HL-60 (cell line): ENCODE measurements around the gene AKNA.

ENCODE experiments used
- CTCF ChIP-seq: IDR thresholded peaks from one replicate; pipeline ENCODE4 v1.5.1; 2011; ENCODE audit warnings: low read length, control low read depth, inconsistent platforms; ENCODE audit not compliant: insufficient read depth
- GABPA ChIP-seq: IDR thresholded peaks from 2 replicates; pipeline ENCODE4 v1.6.1; 2012; ENCODE audit warnings: low read depth
- POLR2AphosphoS5 ChIP-seq: IDR thresholded peaks from 2 replicates; pipeline ENCODE4 v1.6.1; 2012; ENCODE audit warnings: low read depth
- REST ChIP-seq: IDR thresholded peaks from 2 replicates; pipeline ENCODE4 v1.6.1; 2012; ENCODE audit warnings: low read depth; ENCODE audit not compliant: insufficient replicate concordance
- SPI1 ChIP-seq: IDR thresholded peaks from 2 replicates; pipeline ENCODE4 v1.6.1; 2012; ENCODE audit warnings: low read depth, mild to moderate bottlenecking, borderline replicate concordance

- TF ChIP-seq CTCF (no peak), POLR2AphosphoS5 (no peak), REST (no peak), SPI1 (no peak), GABPA (no peak)
Observed at GRCh38 chr9:114357360-114357759, 30.4 kb downstream of the AKNA start.
